BE2C (cell line): ENCODE measurements around the gene SMKR1. TPM values are rescaled to one million over a fixed set of nuclear protein-coding genes. Genes with fewer than 3 reads are reported as not detected.
A peak's percentile ranks its signal among the peaks of the same experiment; 100 is the strongest.

ENCODE experiments used
- DNase-seq: peaks from one replicate; pipeline ENCODE4 v3.0.0-alpha.2; 2020
- H3K27me3 ChIP-seq: fragments of 250-450 bp; sonication (Bioruptor Pico); 2 replicates; pipeline ENCODE4 v1.5.1; 2020; ENCODE audit warnings: mild to moderate bottlenecking
- H3K36me3 ChIP-seq: fragments of 250-450 bp; sonication (Bioruptor Pico); 2 replicates; pipeline ENCODE4 v1.5.1; 2020; ENCODE audit warnings: mild to moderate bottlenecking
- H3K4me1 ChIP-seq: fragments of 250-450 bp; sonication (Bioruptor Pico); 2 replicates; pipeline ENCODE4 v1.5.1; 2020
- H3K4me3 ChIP-seq: 2 replicates; pipeline ENCODE4 v1.5.1; 2011; ENCODE audit warnings: low read depth, low read length
- H3K9me3 ChIP-seq: fragments of 250-450 bp; sonication (Bioruptor Pico); 2 replicates; pipeline ENCODE4 v1.5.1; 2020
- polyA plus RNA-seq: library from polyadenylated mRNA; unstranded; fragments of >200 nt; gene quantifications from one replicate; pipeline ENCODE4 v1.2.1, GENCODE V29; 2012; ENCODE audit warnings: low read depth, missing spikeins; ENCODE audit not compliant: insufficient read length, insufficient read depth
- TF ChIP-seq, protein P1 (sequence below): IDR thresholded peaks from 2 replicates; pipeline ENCODE4 v1.5.1; 2012; ENCODE audit warnings: mild to moderate bottlenecking, low read depth, low read length

Gene SMKR1
- polyA plus RNA-seq = 0.43 TPM

DNA sequence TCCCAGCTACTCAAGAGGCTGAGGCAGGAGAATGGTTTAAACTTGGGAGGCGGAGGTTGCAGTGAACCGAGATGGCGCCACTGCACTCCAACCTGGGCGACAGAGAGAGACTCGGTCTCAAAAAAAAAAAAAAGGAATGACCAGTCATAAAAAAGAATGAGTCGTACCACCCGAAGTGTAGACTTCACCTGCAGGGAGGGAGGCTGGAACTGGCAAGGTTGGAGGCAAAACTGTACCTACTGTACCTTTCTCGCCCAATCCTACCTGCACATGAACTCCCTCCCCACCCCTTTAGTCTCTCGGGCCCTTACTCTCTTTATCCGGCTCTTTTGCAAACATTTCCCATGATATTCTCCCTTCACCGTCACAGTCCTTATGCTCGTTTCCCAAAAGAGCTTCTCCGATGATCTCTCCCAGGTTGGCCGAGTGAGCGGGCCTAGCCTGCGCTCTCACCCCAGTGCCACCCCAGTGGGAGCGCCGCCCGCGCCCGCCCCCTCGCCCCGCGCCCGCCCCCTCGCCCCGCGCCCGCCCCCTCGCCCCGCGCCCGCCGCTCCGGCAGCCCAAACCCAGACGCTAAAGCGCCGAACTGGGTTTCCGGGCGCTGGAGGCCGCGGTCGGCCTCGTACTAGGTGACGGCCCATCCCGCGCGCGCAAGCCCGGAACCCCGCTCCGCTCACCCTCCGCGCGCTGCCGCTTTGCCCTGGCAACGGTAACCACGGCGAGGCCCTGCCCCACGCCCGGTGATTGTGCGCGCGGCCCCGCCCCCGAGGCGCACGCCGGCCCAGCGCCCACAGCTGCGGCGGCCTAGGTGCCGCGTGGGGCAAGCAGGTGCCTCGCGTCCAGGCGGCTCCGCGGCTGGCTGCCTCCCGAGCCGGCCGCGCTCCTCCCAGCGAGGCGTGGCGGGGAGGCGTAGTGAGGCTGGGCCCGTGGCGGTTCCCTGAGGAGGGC, at the start of gene SMKR1:
Gene SMKR1 (plus strand): TSS at position 772 of the 948 bp plus-strand sequence. CDS start 294 bp downstream, outside the sequence.
- DNase-seq = peak; percentile 88
- peak within 1 kb of the TSS; percentile 62 for H3K4me3 ChIP-seq
- H3K4me1 ChIP-seq = no peaks in the 10 kb centered on the region
- H3K36me3 ChIP-seq = no peaks in the 10 kb centered on the region
- peaks cover 9% of the 10 kb centered on the region for H3K27me3 ChIP-seq
- TF ChIP-seq, protein P1, sequence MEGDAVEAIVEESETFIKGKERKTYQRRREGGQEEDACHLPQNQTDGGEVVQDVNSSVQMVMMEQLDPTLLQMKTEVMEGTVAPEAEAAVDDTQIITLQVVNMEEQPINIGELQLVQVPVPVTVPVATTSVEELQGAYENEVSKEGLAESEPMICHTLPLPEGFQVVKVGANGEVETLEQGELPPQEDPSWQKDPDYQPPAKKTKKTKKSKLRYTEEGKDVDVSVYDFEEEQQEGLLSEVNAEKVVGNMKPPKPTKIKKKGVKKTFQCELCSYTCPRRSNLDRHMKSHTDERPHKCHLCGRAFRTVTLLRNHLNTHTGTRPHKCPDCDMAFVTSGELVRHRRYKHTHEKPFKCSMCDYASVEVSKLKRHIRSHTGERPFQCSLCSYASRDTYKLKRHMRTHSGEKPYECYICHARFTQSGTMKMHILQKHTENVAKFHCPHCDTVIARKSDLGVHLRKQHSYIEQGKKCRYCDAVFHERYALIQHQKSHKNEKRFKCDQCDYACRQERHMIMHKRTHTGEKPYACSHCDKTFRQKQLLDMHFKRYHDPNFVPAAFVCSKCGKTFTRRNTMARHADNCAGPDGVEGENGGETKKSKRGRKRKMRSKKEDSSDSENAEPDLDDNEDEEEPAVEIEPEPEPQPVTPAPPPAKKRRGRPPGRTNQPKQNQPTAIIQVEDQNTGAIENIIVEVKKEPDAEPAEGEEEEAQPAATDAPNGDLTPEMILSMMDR = no peak
- H3K9me3 ChIP-seq = no peaks in the 10 kb centered on the region

- no peak for DNase-seq
- Histone ChIP-seq H3K4me1 (no peaks in the 10 kb centered on the region), H3K9me3 (no peaks in the 10 kb centered on the region), H3K36me3 (0 out of 2 replicates have a peak, but pooled peaks cover 4% of the 10 kb centered on the region), H3K27me3 (no peaks in the 10 kb centered on the region), H3K4me3 (no peak overlapping the region)
- TF ChIP-seq, protein P1 = no peak
Measured at GRCh38 chr7:129452589-129453231, 49.6 kb upstream of the SMKR1 start.

GRCh38 chr7:129453510-129454248, 48.7 kb upstream of the SMKR1 start:
- Histone ChIP-seq H3K36me3 (peaks cover 6% of the 10 kb centered on the region; the same call in 1 of the 2 replicates), H3K4me3 (no peak overlapping the region), H3K27me3 (no peaks in the 10 kb centered on the region), H3K4me1 (no peaks in the 10 kb centered on the region), H3K9me3 (no peaks in the 10 kb centered on the region)
- DNase-seq = no peak
- TF ChIP-seq, protein P1 = no peak

GRCh38 chr7:129454249-129454551, 48.1 kb upstream of the SMKR1 start:
- DNase-seq = no peak
- H3K4me1 ChIP-seq = no peaks in the 10 kb centered on the region
- H3K9me3 ChIP-seq = no peaks in the 10 kb centered on the region
- TF ChIP-seq, protein P1 = no peak
- no peak overlapping the region for H3K4me3 ChIP-seq
- H3K36me3 ChIP-seq = peaks cover 6% of the 10 kb centered on the region; the same call in 1 of the 2 replicates
- no peaks in the 10 kb centered on the region for H3K27me3 ChIP-seq

DNA sequence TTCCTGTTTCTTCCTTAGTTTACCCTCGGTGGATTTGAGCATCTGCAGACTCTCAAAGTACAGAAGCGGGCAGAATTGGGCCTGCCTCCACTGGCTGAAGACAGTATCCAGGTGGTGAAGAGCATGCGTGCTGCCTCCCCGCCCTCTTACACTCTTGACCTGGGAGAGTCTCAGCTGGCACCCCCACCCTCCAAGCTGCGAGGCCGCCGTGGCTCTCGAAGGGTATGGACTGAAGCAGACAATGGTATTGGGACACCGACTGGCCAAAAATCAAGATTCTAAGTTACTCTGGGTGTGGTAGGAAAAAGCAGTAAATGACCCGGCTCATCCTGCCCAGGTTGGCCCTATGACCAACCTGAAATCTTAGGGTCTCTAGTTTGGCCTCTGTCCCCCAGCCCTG, 45.9 kb upstream of the SMKR1 start:
- H3K27me3 ChIP-seq = no peaks in the 10 kb centered on the region
- H3K4me3 ChIP-seq = no peak overlapping the region
- H3K9me3 ChIP-seq = no peaks in the 10 kb centered on the region
- no peaks in the 10 kb centered on the region for H3K4me1 ChIP-seq
- TF ChIP-seq, protein P1 = no peak
- no peak for DNase-seq
- peaks cover 6% of the 10 kb centered on the region; the same call in 1 of the 2 replicates for H3K36me3 ChIP-seq
